Right lung (tissue), 5 donors: Measurements from ENCODE around the gene PROKR2. TPM values are rescaled to one million over a fixed set of nuclear protein-coding genes. Genes with fewer than 3 reads are reported as not detected.

Source experiments
- DNase-seq, 2 donors: peaks; one replicate each; pipeline ENCODE4 v3.0.0-alpha.2; 2013
- polyA plus RNA-seq, 5 donors: library from polyadenylated mRNA; unstranded; fragments of 120-200 nt; gene quantifications; one replicate each; pipeline versions ENCODE4 v1.2.1 to v1.2.3, GENCODE V29; 2013; ENCODE audit warnings: inconsistent platforms in 1 of 5, low replicate concordance in 1 of 5; ENCODE audit not compliant: insufficient read length in 5 of 5, insufficient read depth in 1 of 5

Gene PROKR2
- polyA plus RNA-seq, 5 donors = not detected

DNA sequence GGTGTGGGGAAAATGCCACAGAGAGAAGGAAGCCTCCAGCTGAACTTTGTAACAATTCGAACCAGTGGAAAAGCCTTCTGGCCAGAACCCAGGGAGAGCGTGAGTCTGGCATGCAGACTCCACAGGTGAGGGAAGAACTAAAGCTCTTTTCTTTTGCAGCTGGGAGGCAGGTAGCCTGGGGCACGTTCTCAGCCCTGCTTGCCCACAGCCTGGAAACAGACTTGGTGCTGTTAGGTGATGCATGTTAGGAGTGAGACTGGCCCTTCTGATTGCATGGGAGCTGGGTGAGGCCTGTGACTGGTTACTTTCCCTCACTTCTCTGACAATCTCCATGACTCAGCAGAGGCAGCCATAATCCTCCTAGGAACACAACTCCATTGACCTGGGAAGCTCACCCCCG is 34.2 kb downstream of the PROKR2 start:
- no peak for DNase-seq

- no peak for DNase-seq
These were observed 37.1 kb downstream of the PROKR2 start for GRCh38 chr20:5279661-5280060.

DNA sequence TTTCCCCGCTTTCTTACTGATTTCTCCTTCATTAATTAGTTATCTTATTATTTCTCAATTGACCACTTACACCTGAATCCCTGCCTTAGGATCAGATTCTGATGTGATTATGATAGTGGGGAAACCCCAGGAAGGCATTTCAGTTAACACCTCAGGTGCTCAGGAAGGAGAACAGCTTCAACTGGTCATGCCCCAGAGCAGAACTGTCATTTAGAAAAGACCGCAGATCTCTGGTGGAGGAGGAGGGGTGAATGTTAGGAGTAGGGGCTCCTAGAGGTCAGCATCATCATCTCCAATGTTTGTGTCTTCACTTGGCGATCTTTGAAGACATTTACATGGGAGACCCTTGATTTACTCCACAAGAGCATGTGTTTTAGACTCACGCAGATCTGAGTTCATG is 44.5 kb downstream of the PROKR2 start:
- DNase-seq = no peak

DNA sequence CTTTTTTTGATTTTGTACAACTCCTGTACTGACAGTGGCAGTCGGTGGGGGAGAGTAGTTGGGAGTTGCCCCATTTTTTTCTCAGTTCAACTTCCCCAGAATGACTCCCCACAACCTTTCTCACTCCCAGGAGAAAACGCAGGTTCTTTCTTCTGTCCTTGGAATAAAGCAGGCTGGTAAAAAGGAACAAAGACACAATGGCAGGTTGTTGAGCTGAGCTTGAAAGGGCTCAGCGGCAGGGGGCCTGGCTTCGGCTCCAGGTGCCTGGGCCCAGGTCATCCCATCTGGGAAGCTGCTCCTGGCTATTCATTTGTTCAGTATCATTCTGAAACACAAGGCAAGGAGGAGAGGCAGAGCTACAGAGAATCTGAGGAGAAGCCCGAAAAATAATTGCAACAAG is 46.2 kb downstream of the PROKR2 start:
- DNase-seq = no peak

DNA sequence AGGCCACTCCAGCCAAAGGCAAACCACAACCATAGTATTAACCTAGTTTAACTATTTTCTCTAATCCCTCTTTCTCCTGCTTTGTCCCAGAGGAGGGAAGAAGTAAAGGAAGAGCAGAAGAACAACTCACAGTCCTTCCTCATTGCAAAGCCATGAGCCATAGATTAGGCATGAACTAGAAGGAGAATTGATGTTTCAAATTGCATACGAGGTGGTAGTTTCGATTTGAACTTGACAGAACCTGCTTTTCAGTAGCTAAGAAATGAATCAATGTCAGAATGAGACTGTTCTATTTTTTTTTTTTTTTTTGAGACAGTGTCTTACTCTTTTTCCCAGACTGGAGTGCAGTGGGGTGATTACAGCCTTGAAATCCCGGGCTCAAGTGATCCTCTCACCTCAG is 48.3 kb downstream of the PROKR2 start:
- no peak for DNase-seq

- no peak for DNase-seq
These were observed 49.7 kb downstream of the PROKR2 start for GRCh38 chr20:5267092-5267491.

Other genes starting within 250 kb of the PROKR2 start
- 100 to 1,000 TPM; 116 to 148 (median 135) TPM for gene TMEM230, start 203.9 kb downstream of the PROKR2 start, polyA plus RNA-seq
- gene PCNA, start 197.0 kb downstream of the PROKR2 start, polyA plus RNA-seq = 100 to 1,000 TPM; 112 to 184 (median 138) TPM
- 10 to 100 TPM; 25.8 to 35.4 (median 29.4) TPM for gene CDS2, start 189.9 kb downstream of the PROKR2 start, polyA plus RNA-seq